ENCODE data around the gene BATF3. TPM values are rescaled to one million over a fixed set of nuclear protein-coding genes. Genes with fewer than 3 reads are reported as not detected.

The BATF3 gene
- total RNA-seq, 4 donors from 2014 or later, result 0.14 to 2.8 (median 0.64) TPM; not detected in 1

DNA sequence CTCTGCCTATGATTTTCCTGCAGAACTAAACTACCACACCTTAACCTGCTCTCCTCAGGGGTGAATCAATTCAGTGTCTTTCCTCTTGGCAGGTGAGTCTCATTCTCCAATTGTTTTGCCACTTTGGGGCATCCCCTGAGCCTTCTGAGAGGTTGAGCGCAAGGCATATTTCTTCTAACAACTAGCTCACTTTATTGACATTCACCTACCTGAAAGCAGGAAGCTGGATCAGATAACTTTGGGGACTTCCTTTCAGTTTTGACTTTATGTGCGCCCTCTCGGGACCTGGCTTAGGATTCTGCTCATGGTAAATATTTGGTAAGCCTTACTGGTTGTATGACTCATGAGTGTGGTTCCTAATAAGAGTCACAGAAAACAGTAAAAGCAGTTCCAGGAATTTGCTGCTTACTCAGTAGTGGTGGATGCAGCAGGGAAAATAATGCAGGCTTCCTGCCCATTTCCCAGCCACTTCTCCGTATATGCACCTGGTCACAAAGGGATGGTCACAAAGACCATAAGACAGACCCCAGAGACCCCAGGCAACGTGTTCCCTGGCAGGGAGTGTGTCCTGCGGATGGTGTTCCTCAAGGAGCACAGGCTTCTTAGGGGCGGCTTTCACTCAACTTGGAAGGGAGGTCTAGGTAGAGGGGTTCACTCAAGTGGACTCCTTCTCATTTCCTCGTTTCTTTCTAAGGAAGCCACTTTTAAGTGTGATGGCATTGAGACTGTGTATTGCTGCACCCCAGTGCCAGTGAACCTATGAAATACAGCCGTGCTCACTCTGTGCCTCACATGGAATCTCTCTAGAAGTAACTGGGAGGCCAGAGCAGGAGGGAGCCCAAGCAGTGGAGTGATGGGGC lies 22.0 kb upstream of the BATF3 start:
- Histone ChIP-seq H3K4me3 (no peak overlapping the region), H3K36me3 (no peaks in the 10 kb centered on the region), H3K27me3 (peaks cover 29% of the 10 kb centered on the region), H3K9me3 (no peaks in the 10 kb centered on the region), H3K27ac (no peak overlapping the region), H3K4me1 (peaks cover 0 to 10% (median 0%) of the 10 kb centered on the region in 4 donors)
- 59 to 71% methylated on average over 1 to 9 of the region's 9 CpGs for WGBS, 2 donors (ENCODE audit: low coverage in 1 of 2)
- in situ Hi-C loops (cut with MboI; ENCODE audit: low pct_ligation_motif_present in 1 of 4, low pct_unique_long_range_greater_than_20kb in 1 of 4, low sequenced_read_pairs in 3 of 4) (no loop called here), intact Hi-C loops (cut with DNase I; ENCODE audit: low total_unique reads) (no loop called here)
- TF ChIP-seq POLR2A (IDR thresholded peaks at IDR 0.05), result no peak
- no peak for TF ChIP-seq POLR2AphosphoS5 (IDR thresholded peaks at IDR 0.05)
- TF ChIP-seq EP300 (IDR thresholded peaks at IDR 0.05; ENCODE audit: low read depth), result no peak
- TF ChIP-seq, protein P1, sequence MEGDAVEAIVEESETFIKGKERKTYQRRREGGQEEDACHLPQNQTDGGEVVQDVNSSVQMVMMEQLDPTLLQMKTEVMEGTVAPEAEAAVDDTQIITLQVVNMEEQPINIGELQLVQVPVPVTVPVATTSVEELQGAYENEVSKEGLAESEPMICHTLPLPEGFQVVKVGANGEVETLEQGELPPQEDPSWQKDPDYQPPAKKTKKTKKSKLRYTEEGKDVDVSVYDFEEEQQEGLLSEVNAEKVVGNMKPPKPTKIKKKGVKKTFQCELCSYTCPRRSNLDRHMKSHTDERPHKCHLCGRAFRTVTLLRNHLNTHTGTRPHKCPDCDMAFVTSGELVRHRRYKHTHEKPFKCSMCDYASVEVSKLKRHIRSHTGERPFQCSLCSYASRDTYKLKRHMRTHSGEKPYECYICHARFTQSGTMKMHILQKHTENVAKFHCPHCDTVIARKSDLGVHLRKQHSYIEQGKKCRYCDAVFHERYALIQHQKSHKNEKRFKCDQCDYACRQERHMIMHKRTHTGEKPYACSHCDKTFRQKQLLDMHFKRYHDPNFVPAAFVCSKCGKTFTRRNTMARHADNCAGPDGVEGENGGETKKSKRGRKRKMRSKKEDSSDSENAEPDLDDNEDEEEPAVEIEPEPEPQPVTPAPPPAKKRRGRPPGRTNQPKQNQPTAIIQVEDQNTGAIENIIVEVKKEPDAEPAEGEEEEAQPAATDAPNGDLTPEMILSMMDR (IDR thresholded peaks at IDR 0.05), result no peak
- no peak for DNase-seq

DNA sequence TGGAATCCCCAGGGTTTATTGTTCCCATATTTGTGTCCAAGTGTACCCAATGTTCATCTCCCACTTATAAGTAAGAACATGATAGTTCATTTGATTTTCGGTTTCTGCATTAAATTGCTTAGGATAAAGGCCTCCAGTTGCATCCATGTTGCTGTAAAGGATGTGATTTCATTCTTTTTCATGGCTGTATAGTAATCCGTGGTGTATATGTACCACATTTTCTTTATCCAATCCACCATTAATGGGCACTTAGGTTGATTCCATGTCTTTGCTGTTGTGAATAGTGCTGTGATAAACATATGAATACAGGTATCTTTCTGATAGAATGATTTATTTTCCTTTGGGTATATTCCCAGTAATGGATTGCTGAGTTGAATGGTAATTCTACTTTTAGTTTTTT lies 20.0 kb upstream of the BATF3 start:
- WGBS, 2 donors (ENCODE audit: low coverage in 1 of 2), result 97 to 100% methylated on average over 2 of the region's 2 CpGs

DNA sequence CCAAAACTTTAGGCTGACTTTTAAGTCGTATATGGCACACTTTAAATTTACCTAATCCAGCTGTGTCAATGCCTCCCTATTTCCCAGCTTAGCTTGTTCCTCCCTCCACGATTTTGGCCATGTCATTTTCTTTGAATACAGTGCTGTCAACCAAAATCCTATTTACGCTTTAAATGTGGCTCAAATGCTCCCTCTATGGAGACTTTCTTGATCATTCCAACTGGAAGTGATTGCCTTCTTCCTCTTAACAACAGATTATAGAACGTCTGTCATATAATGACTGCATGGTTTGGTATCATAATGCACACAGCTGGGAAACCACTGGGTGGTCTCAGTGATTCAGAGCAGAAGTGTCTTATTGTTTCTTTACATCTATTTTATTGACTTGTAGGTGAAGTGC lies 18.9 kb upstream of the BATF3 start:
- Histone ChIP-seq H3K27ac (no peak overlapping the region), H3K9me3 (no peaks in the 10 kb centered on the region), H3K4me3 (no peak overlapping the region), H3K4me1 (peaks cover 0 to 10% (median 0%) of the 10 kb centered on the region in 4 donors), H3K27me3 (peaks cover 56% of the 10 kb centered on the region), H3K36me3 (no peaks in the 10 kb centered on the region)
- TF ChIP-seq POLR2A (IDR thresholded peaks at IDR 0.05) (no peak), POLR2AphosphoS5 (IDR thresholded peaks at IDR 0.05) (no peak), EP300 (IDR thresholded peaks at IDR 0.05; ENCODE audit: low read depth) (no peak)
- TF ChIP-seq, protein P1 (IDR thresholded peaks at IDR 0.05), result no peak
- WGBS, 2 donors (ENCODE audit: low coverage in 1 of 2), result 21 to 33% methylated on average over 3 to 4 of the region's 4 CpGs
- DNase-seq, result no peak
- in situ Hi-C loops (cut with MboI; ENCODE audit: low pct_ligation_motif_present in 1 of 4, low pct_unique_long_range_greater_than_20kb in 1 of 4, low sequenced_read_pairs in 3 of 4) (no loop called here), intact Hi-C loops (cut with DNase I; ENCODE audit: low total_unique reads) (no loop called here)

More for the DNA sequence above, 20.0 kb upstream of the BATF3 start:
- Histone ChIP-seq H3K4me1 (peaks cover 0 to 10% (median 0%) of the 10 kb centered on the region in 4 donors), H3K4me3 (no peak overlapping the region), H3K9me3 (no peaks in the 10 kb centered on the region), H3K27me3 (peaks cover 44% of the 10 kb centered on the region), H3K36me3 (no peaks in the 10 kb centered on the region), H3K27ac (no peak overlapping the region)
- no peak for DNase-seq
- intact Hi-C loops (cut with DNase I; ENCODE audit: low total_unique reads) (no loop called here), in situ Hi-C loops (cut with MboI; ENCODE audit: low pct_ligation_motif_present in 1 of 4, low pct_unique_long_range_greater_than_20kb in 1 of 4, low sequenced_read_pairs in 3 of 4) (no loop called here)
- no peak for TF ChIP-seq POLR2AphosphoS5 (IDR thresholded peaks at IDR 0.05)
- TF ChIP-seq POLR2A (IDR thresholded peaks at IDR 0.05), result no peak
- TF ChIP-seq, protein P1 (IDR thresholded peaks at IDR 0.05), result no peak

DNA sequence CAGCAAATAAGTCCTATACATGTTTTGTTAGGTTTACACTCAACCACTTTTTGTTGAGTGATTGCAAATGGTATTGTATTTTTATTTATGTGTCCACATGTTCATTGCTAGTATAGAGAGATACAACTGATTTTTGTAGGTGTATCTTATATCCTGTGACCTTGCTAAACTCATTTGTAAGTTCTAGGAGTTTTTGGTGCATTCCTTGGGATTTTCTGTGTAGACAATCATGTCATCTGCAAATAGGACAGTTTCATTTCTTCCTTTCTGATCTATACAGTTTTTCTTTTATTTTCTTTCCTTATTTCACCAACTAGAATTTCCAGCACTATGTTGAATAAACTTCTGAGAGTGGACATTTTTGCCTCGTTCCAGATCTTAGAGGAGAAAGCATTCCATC lies 16.5 kb upstream of the BATF3 start:
- intact Hi-C loops (cut with DNase I; ENCODE audit: low total_unique reads), result no loop called here
- no peak for TF ChIP-seq EP300 (IDR thresholded peaks at IDR 0.05; ENCODE audit: low read depth)
- no peak for TF ChIP-seq POLR2AphosphoS5 (IDR thresholded peaks at IDR 0.05)
- TF ChIP-seq, protein P1 (IDR thresholded peaks at IDR 0.05), result no peak
- TF ChIP-seq POLR2A (IDR thresholded peaks at IDR 0.05), result no peak
- 17 to 36% methylated on average over 1 of the region's 1 CpG for WGBS, 2 donors (ENCODE audit: low coverage in 1 of 2)
- Histone ChIP-seq H3K4me1 (peaks cover 0 to 3% (median 0%) of the 10 kb centered on the region in 4 donors), H3K27me3 (peaks cover 67% of the 10 kb centered on the region), H3K4me3 (no peak overlapping the region), H3K27ac (no peak overlapping the region), H3K36me3 (no peaks in the 10 kb centered on the region), H3K9me3 (no peaks in the 10 kb centered on the region)
- in situ Hi-C loops (cut with MboI; ENCODE audit: low pct_ligation_motif_present in 1 of 4, low pct_unique_long_range_greater_than_20kb in 1 of 4, low sequenced_read_pairs in 3 of 4), result no loop called here
- no peak for DNase-seq
